AG09319 (cell line): ENCODE results near the gene FXYD1.

Source experiments
- DNase-seq: peaks from one replicate; pipeline ENCODE4 v3.0.0-alpha.2; 2010; ENCODE audit warnings: low read depth; ENCODE audit errors: extremely low read depth
- CTCF ChIP-seq: IDR thresholded peaks from 2 replicates; pipeline ENCODE4 v1.5.1; 2011; ENCODE audit warnings: low read depth, mild to moderate bottlenecking, inconsistent platforms, low read length, moderate library complexity

Gene FXYD1

GRCh38 chr19:35123573-35123972 lies 15.1 kb upstream of the FXYD1 start:
- no peak for TF ChIP-seq CTCF

GRCh38 chr19:35124098-35125060 lies 14.2 kb upstream of the FXYD1 start:
- peak; percentile 81 for DNase-seq
- no peak for TF ChIP-seq CTCF

More at GRCh38 chr19:35123573-35123972, 15.1 kb upstream of the FXYD1 start:
- DNase-seq = no peak

GRCh38 chr19:35125270-35125717 lies 13.3 kb upstream of the FXYD1 start:
- no peak for TF ChIP-seq CTCF
- DNase-seq = no peak

GRCh38 chr19:35125749-35126623 lies 12.6 kb upstream of the FXYD1 start:
- TF ChIP-seq CTCF = no peak
- DNase-seq = no peak

GRCh38 chr19:35126624-35126959 lies 12.0 kb upstream of the FXYD1 start:
- no peak for DNase-seq
- no peak for TF ChIP-seq CTCF

GRCh38 chr19:35127871-35128270 lies 10.8 kb upstream of the FXYD1 start:
- DNase-seq = no peak
- TF ChIP-seq CTCF = no peak
